ENCODE data around the gene CTXND2.
A peak's percentile ranks its signal among the peaks of the same experiment; 100 is the strongest.
"Not testable (repeated sequence)": the region's sequence is repeated elsewhere in the genome, so short reads cannot be mapped to it uniquely, and the experiment has no call there.

CTXND2 gene

DNA sequence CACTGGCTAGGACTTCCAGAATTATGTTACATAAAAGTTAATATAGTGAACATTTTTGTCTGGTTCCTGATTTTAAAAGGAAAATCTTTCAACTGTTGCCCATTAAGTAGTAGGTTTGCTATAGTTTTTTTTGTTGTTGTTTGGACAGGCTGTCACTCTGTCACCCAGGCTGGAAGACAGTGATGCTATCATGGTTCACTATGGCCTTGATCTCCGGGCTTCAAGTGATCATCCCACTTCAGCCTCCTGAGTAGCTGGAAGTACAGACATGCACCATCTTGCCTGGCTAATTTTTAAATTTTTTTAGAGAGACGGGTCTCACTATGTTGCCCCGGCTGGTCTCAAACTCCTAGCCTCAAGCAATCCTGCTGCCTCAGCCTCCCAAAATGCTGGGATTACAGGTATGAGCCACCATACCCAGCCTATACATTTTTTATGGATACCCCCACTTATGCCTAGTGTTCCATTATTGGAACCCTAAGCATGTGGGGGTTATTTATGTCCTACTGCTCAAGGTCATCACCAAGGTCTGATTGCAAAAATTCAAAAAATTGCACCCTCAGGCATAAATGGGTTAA lies 6.5 kb downstream of the CTXND2 start:
- no peak for DNase-seq

DNA sequence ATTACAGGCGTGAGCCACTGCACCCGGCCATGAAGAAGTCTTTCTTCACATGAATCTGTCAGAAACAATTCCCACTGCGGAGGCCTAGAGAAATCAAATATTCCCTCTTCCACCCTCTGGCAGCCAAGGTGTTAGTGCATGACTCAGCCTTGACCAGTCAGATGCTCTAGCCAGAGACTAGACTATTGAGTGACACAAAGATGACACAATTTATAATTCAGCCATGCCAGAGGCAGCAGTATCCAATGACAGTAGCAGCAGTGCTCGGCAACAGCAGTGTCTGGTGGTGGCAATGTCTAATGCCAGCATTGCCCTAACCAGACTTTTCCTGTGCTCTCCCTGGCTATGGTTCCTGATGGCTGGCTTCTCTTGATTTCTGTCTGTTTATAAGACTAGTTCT lies 8.7 kb downstream of the CTXND2 start:
- no peak for DNase-seq

DNA sequence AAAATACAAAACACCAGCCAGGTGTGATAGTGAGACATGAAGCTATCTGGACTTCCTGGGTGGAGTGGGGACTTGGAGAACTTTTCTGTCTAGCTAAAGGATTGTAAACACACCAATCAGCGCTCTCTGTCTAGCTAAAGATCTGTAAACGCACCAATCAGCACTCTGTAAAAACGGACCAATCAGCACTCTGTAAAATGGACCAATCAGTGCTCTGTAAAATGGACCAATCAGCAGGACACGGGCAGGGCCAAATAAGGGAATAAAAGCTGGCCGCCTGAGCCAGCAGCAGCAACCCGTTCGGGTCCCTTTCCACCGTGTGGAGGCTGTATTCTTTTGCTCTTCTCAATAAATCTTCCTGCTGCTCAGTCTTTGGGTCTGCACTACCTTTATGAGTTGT lies 12.9 kb downstream of the CTXND2 start:
- DNase-seq = not testable (repeated sequence)

- DNase-seq = no peak
Observed at GRCh38 chr1:150902346-150902745, 15.4 kb downstream of the CTXND2 start.

GRCh38 chr1:150902751-150903150 lies 15.8 kb downstream of the CTXND2 start:
- DNase-seq = no peak

GRCh38 chr1:150905301-150905700 lies 18.4 kb downstream of the CTXND2 start:
- DNase-seq = no peak

GRCh38 chr1:150906329-150906728 lies 19.4 kb downstream of the CTXND2 start:
- DNase-seq = no peak

- no peak for DNase-seq
Observed at GRCh38 chr1:150906813-150907212, 19.9 kb downstream of the CTXND2 start.

DNA sequence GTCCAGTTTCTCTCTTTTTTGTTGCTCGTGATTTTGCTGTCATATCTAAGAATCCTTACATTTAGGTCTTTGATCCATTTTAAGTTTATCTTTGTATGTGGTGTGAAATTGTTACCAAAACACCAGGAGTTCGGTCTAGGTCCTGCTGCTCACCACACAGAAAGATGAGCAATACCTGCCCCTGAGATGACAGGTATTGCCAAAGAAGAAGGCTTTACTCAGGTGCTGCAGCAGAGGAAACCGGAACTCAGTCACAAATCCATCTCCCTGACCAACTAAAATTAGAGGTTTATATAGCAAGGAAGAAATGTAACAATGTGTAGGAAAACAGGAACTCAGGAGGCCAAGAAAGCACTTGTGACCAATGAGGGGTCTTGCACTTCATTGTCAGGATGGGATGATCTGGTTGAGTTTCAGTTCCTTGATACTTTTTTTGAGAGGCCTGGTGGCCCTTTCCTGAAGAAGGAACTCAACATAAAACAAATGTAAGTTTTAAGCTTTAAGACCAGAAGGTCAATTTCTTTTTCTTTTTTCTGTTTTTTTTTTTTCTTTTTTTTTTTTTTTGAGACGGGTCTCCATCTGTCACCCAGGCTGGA lies 22.7 kb downstream of the CTXND2 start:
- no peak for DNase-seq

- no peak for DNase-seq
Observed at GRCh38 chr1:150912623-150913022, 25.7 kb downstream of the CTXND2 start.

DNA sequence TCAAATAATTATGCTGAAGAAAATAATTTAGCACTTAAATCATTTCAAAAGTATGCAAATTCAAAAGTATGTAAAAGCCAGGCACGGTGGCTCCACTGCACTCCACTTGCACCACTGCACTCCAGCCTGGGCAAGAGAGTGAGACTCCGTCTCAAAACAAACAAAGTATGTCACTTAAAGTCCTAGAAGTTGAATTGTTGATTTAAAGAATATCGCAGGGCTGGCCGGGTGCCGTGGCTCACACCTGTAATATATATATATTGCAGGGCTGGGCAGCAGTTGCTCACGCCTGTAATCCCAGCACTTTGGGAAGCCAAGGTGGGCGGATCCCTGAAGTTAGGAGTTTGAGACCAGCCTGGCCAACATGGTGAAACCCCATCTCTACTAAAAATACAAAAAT lies 30.5 kb downstream of the CTXND2 start:
- DNase-seq = no peak

- DNase-seq = peak; percentile 44
Observed at GRCh38 chr1:150922519-150922975, 35.6 kb downstream of the CTXND2 start.

- no peak for DNase-seq
Observed at GRCh38 chr1:150925080-150925479, 38.1 kb downstream of the CTXND2 start.

- DNase-seq = peak; percentile 98
Observed at GRCh38 chr1:150926097-150926741, 39.3 kb downstream of the CTXND2 start, which contains the start of gene SETDB1. Gene SETDB1, plus strand, starts transcription at chr1:150926363. Its CDS starts 1,352 bp downstream, at chr1:150927715.

DNA sequence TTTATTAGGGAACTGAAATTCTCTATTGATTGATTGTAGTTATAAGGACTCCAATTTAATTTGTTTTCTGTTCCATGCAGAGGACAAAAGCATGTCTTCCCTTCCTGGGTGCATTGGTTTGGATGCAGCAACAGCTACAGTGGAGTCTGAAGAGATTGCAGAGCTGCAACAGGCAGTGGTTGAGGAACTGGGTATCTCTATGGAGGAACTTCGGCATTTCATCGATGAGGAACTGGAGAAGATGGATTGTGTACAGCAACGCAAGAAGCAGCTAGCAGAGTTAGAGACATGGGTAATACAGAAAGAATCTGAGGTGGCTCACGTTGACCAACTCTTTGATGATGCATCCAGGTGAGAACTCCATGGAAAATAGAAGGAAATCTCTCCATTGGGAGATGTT lies 40.7 kb downstream of the CTXND2 start:
- DNase-seq = no peak

- no peak for DNase-seq
Observed at GRCh38 chr1:150928286-150928685, 41.4 kb downstream of the CTXND2 start.

- not testable (repeated sequence) for DNase-seq
Observed at GRCh38 chr1:150928775-150929174, 41.8 kb downstream of the CTXND2 start.

DNA sequence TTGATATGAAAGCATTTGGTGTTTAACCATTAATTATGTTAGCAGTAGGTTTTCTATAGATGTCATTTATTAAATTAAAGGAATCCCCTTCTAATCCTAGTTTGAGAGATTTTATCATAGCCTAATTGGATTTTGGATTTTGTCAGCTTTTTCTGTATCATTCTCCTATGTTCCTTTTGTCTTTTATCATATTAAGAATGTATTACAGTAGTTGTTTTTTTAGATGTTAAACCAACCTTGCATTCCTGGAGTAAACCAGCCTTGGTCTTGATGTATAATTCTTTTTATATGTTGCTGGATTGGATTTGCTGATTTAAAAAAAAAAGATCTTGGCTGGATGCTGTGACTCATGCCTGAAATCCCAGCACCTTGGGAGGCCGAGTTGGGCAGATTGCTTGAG lies 44.8 kb downstream of the CTXND2 start:
- DNase-seq = no peak

DNA sequence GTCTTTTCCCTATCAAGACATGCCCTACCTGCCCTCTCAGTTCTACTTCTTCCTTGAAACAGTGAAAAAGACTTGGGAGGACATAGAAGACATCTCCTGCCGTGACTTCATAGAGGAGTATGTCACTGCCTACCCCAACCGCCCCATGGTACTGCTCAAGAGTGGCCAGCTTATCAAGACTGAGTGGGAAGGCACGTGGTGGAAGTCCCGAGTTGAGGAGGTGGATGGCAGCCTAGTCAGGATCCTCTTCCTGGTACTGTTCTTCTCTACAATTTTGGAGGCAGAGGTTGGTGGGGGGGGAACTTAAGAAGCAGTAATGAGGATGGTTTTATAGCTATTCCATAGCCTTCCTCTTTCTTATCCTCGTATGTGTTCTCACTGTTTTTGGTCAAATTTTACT lies 57.9 kb downstream of the CTXND2 start:
- no peak for DNase-seq

GRCh38 chr1:150954708-150955107 lies 67.8 kb downstream of the CTXND2 start:
- no peak for DNase-seq

GRCh38 chr1:150955280-150955679 lies 68.3 kb downstream of the CTXND2 start:
- no peak for DNase-seq

DNA sequence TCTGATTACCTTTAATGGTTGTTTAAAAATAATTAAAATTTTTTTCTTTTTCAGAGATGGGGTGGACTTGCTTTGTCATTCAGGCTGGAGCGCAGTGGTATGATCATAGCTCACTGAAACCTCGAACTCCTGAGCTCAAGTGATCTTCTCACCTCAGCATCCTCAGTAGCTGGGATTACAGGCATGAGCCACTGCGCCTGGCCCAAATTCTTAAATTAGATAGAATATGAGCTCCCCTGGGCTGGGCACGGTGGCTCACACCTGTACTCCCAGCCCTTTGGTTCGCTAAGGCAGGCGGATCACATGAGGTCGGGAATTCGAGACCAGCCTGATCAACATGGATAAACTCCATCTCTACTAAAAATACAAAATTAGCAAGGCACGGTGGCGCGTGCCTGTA lies 70.7 kb downstream of the CTXND2 start:
- DNase-seq = no peak

DNA sequence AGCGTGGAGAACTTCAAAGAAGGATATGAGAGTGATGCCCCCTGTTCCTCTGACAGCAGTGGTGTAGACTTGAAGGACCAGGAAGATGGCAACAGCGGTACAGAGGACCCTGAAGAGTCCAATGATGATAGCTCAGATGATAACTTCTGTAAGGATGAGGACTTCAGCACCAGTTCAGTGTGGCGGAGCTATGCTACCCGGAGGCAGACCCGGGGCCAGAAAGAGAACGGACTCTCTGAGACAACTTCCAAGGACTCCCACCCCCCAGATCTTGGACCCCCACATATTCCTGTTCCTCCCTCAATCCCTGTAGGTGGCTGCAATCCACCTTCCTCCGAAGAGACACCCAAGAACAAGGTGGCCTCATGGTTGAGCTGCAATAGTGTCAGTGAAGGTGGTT lies 73.7 kb downstream of the CTXND2 start:
- no peak for DNase-seq

DNA sequence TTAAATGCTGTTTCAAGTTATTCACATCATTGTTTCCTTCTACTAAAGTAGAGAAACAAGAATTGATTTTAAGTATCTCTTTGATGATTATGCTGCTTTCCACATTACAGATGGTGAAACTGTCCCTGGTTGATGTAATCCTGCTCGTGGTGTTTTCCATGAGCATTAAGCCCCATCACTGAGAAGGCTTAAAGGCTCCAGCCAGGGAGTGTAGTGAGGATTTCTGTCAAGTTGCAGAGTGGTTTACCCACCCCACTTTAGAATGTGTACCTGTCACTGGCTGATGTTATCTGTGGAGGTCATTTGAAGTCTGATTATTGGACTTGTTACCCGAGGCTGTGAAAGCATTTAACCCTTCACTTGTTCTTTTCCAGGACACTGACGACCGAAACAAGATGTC lies 74.8 kb downstream of the CTXND2 start:
- DNase-seq = no peak

All from NCI-H748 treated with DMSO at 0.1 percent for 48 hours (cell line).